ENCODE data around the gene NDUFB10.
"Not testable (repeated sequence)": the region's sequence is repeated elsewhere in the genome, so short reads cannot be mapped to it uniquely, and the experiment has no call there.

Gene NDUFB10

GRCh38 chr16:1950559-1950958 is 8.8 kb upstream of the NDUFB10 start:
- DNase-seq: no peak
- Histone ChIP-seq H2BK12ac (ENCODE audit: low read length) (no peak overlapping the region), H3K4ac (ENCODE audit: low read depth, low read length) (no peak overlapping the region), H3K9me3 (ENCODE audit: insufficient read depth, low read depth, low read length) (peaks cover 4% of the 10 kb centered on the region), H3K14ac (ENCODE audit: low read length) (no peak overlapping the region), H3K79me1 (ENCODE audit: low read length) (no peaks in the 10 kb centered on the region), H3K18ac (ENCODE audit: low read length) (no peak overlapping the region), H4K91ac (ENCODE audit: low read depth, low read length) (no peak overlapping the region), H4K12ac (ENCODE audit: low read depth, low read length) (no peak overlapping the region), H2AK5ac (ENCODE audit: low read length) (no peak overlapping the region), H2BK120ac (ENCODE audit: insufficient read depth, low read length, poor library complexity) (no peak overlapping the region), H4K8ac (ENCODE audit: low read depth, low read length) (no peak overlapping the region), H3K36me3 (ENCODE audit: control insufficient read depth in 1 of 2, insufficient read depth in 2 of 2, low read length in 2 of 2) (no peaks in the 10 kb centered on the region), H3K79me2 (ENCODE audit: control insufficient read depth, insufficient read depth, low read length, poor library complexity) (no peaks in the 10 kb centered on the region), H3K27ac (ENCODE audit: low read depth, low read length) (no peak overlapping the region), H3K27me3 (ENCODE audit: insufficient read depth, low read length) (no peaks in the 10 kb centered on the region), H2AFZ (ENCODE audit: insufficient read depth, low read length, poor library complexity) (no peak overlapping the region), H3K4me3 (ENCODE audit: low read depth, low read length) (peak overlapping the region; percentile 30), H3K9ac (ENCODE audit: low read length) (no peak overlapping the region), H3K4me1 (ENCODE audit: control insufficient read depth in 1 of 2, insufficient read depth in 2 of 2, low read length in 2 of 2) (no peaks in the 10 kb centered on the region), H3K4me2 (ENCODE audit: low read length) (no peak overlapping the region), H2BK5ac (ENCODE audit: low read depth, low read length, poor library complexity) (no peak overlapping the region), H3K23ac (ENCODE audit: low read length) (no peak overlapping the region)
- no CpG with 5 or more reads among the region's 19 CpGs for WGBS (ENCODE audit: extremely low coverage, insufficient coverage, insufficient read length)

- H3K4ac ChIP-seq (ENCODE audit: low read depth, low read length): no peak overlapping the region
- H3K9ac ChIP-seq (ENCODE audit: low read length): no peak overlapping the region
- no peak for DNase-seq
- no peak overlapping the region for H4K12ac ChIP-seq (ENCODE audit: low read depth, low read length)
- H3K27me3 ChIP-seq (ENCODE audit: insufficient read depth, low read length): no peaks in the 10 kb centered on the region
- no peak overlapping the region for H3K4me3 ChIP-seq (ENCODE audit: low read depth, low read length)
- no peaks in the 10 kb centered on the region for H3K4me1 ChIP-seq (ENCODE audit: control insufficient read depth in 1 of 2, insufficient read depth in 2 of 2, low read length in 2 of 2)
- no peak overlapping the region for H2BK120ac ChIP-seq (ENCODE audit: insufficient read depth, low read length, poor library complexity)
- no peak overlapping the region for H3K18ac ChIP-seq (ENCODE audit: low read length)
- H3K27ac ChIP-seq (ENCODE audit: low read depth, low read length): no peak overlapping the region
- H3K9me3 ChIP-seq (ENCODE audit: insufficient read depth, low read depth, low read length): peaks cover 4% of the 10 kb centered on the region
- H2BK12ac ChIP-seq (ENCODE audit: low read length): no peak overlapping the region
- H2AFZ ChIP-seq (ENCODE audit: insufficient read depth, low read length, poor library complexity): no peak overlapping the region
- no peaks in the 10 kb centered on the region for H3K79me1 ChIP-seq (ENCODE audit: low read length)
- no peak overlapping the region for H3K23ac ChIP-seq (ENCODE audit: low read length)
- no CpG with 5 or more reads among the region's 22 CpGs for WGBS (ENCODE audit: extremely low coverage, insufficient coverage, insufficient read length)
- no peaks in the 10 kb centered on the region for H3K36me3 ChIP-seq (ENCODE audit: control insufficient read depth in 1 of 2, insufficient read depth in 2 of 2, low read length in 2 of 2)
- no peak overlapping the region for H3K14ac ChIP-seq (ENCODE audit: low read length)
- H4K91ac ChIP-seq (ENCODE audit: low read depth, low read length): no peak overlapping the region
- no peak overlapping the region for H2AK5ac ChIP-seq (ENCODE audit: low read length)
- H3K4me2 ChIP-seq (ENCODE audit: low read length): no peak overlapping the region
- H4K8ac ChIP-seq (ENCODE audit: low read depth, low read length): no peak overlapping the region
- no peaks in the 10 kb centered on the region for H3K79me2 ChIP-seq (ENCODE audit: control insufficient read depth, insufficient read depth, low read length, poor library complexity)
- no peak overlapping the region for H2BK5ac ChIP-seq (ENCODE audit: low read depth, low read length, poor library complexity)
Measured at GRCh38 chr16:1953734-1954133, 5.6 kb upstream of the NDUFB10 start.

GRCh38 chr16:1957434-1958142 is 1.8 kb upstream of the NDUFB10 start:
- not testable (repeated sequence) for H3K9ac ChIP-seq (ENCODE audit: low read length); H4K12ac ChIP-seq (ENCODE audit: low read depth, low read length); H3K23ac ChIP-seq (ENCODE audit: low read length); H3K4me3 ChIP-seq (ENCODE audit: low read depth, low read length); H2AFZ ChIP-seq (ENCODE audit: insufficient read depth, low read length, poor library complexity); H2BK12ac ChIP-seq (ENCODE audit: low read length); H3K4me2 ChIP-seq (ENCODE audit: low read length); H2BK120ac ChIP-seq (ENCODE audit: insufficient read depth, low read length, poor library complexity); H2AK5ac ChIP-seq (ENCODE audit: low read length); H3K79me2 ChIP-seq (ENCODE audit: control insufficient read depth, insufficient read depth, low read length, poor library complexity); H3K4me1 ChIP-seq (ENCODE audit: control insufficient read depth in 1 of 2, insufficient read depth in 2 of 2, low read length in 2 of 2); H3K27me3 ChIP-seq (ENCODE audit: insufficient read depth, low read length); H3K27ac ChIP-seq (ENCODE audit: low read depth, low read length); H3K79me1 ChIP-seq (ENCODE audit: low read length); H3K9me3 ChIP-seq (ENCODE audit: insufficient read depth, low read depth, low read length); H3K14ac ChIP-seq (ENCODE audit: low read length); H4K91ac ChIP-seq (ENCODE audit: low read depth, low read length); H4K8ac ChIP-seq (ENCODE audit: low read depth, low read length); H2BK5ac ChIP-seq (ENCODE audit: low read depth, low read length, poor library complexity); H3K18ac ChIP-seq (ENCODE audit: low read length); H3K4ac ChIP-seq (ENCODE audit: low read depth, low read length); DNase-seq
- H3K36me3 ChIP-seq (ENCODE audit: control insufficient read depth in 1 of 2, insufficient read depth in 2 of 2, low read length in 2 of 2): peaks cover 10 to 16% of the 10 kb centered on the region in 2 experiments
- WGBS (ENCODE audit: extremely low coverage, insufficient coverage, insufficient read length): no CpG with 5 or more reads among the region's 22 CpGs

GRCh38 chr16:1958143-1958491 is 1.2 kb upstream of the NDUFB10 start:
- not testable (repeated sequence) for H4K91ac ChIP-seq (ENCODE audit: low read depth, low read length); H3K23ac ChIP-seq (ENCODE audit: low read length); H3K79me2 ChIP-seq (ENCODE audit: control insufficient read depth, insufficient read depth, low read length, poor library complexity); H4K12ac ChIP-seq (ENCODE audit: low read depth, low read length); H3K79me1 ChIP-seq (ENCODE audit: low read length); H3K4ac ChIP-seq (ENCODE audit: low read depth, low read length); H3K18ac ChIP-seq (ENCODE audit: low read length); H3K27ac ChIP-seq (ENCODE audit: low read depth, low read length); H3K4me2 ChIP-seq (ENCODE audit: low read length); DNase-seq; H2AK5ac ChIP-seq (ENCODE audit: low read length); H4K8ac ChIP-seq (ENCODE audit: low read depth, low read length); H2BK120ac ChIP-seq (ENCODE audit: insufficient read depth, low read length, poor library complexity); H2AFZ ChIP-seq (ENCODE audit: insufficient read depth, low read length, poor library complexity); H3K4me1 ChIP-seq (ENCODE audit: control insufficient read depth in 1 of 2, insufficient read depth in 2 of 2, low read length in 2 of 2); H2BK5ac ChIP-seq (ENCODE audit: low read depth, low read length, poor library complexity); H3K4me3 ChIP-seq (ENCODE audit: low read depth, low read length); H2BK12ac ChIP-seq (ENCODE audit: low read length); H3K9me3 ChIP-seq (ENCODE audit: insufficient read depth, low read depth, low read length); H3K9ac ChIP-seq (ENCODE audit: low read length); H3K14ac ChIP-seq (ENCODE audit: low read length); H3K27me3 ChIP-seq (ENCODE audit: insufficient read depth, low read length)
- H3K36me3 ChIP-seq (ENCODE audit: control insufficient read depth in 1 of 2, insufficient read depth in 2 of 2, low read length in 2 of 2): peaks cover 15 to 20% of the 10 kb centered on the region in 2 experiments
- WGBS (ENCODE audit: extremely low coverage, insufficient coverage, insufficient read length): no CpG with 5 or more reads among the region's 30 CpGs
